Stimulated activated naive CD8-positive, alpha-beta T cell treated with anti-CD3 and anti-CD28 coated beads, Interleukin-15, amount 100 ng/mL, for 72 hours (primary cell): ENCODE data around the gene TSPAN15.

Source experiments
- ATAC-seq: fragments of 150-1000 bp; cut with Tn5 transposase; 2 replicates; pipeline ENCODE4 v1.10.0; 2021; ENCODE audit warnings: mild to moderate bottlenecking, moderate library complexity
- DNase-seq, 2 donors: peaks; one replicate each; pipeline ENCODE4 v3.0.0; 2021 to 2022
- H3K27ac Mint-ChIP-seq, 2 donors: one replicate each; pipeline ENCODE4 v1.8.0; 2022; ENCODE audit warnings: mild to moderate bottlenecking in 2 of 2, mixed read lengths in 2 of 2, moderate library complexity in 2 of 2
- H3K27me3 Mint-ChIP-seq: one replicate; pipeline ENCODE4 v1.8.0; 2022; ENCODE audit warnings: mixed read lengths
- H3K4me1 Mint-ChIP-seq: one replicate; pipeline ENCODE4 v1.8.0; 2022; ENCODE audit warnings: mild to moderate bottlenecking, mixed read lengths
- H3K4me3 Mint-ChIP-seq, 2 donors: one replicate each; pipeline ENCODE4 v1.8.0; 2022; ENCODE audit warnings: mild to moderate bottlenecking in 2 of 2, mixed read lengths in 2 of 2, moderate library complexity in 1 of 2
- H3K9me3 Mint-ChIP-seq, 2 donors: one replicate each; pipeline ENCODE4 v1.8.0; 2022; ENCODE audit warnings: mixed read lengths in 2 of 2

The TSPAN15 gene

DNA sequence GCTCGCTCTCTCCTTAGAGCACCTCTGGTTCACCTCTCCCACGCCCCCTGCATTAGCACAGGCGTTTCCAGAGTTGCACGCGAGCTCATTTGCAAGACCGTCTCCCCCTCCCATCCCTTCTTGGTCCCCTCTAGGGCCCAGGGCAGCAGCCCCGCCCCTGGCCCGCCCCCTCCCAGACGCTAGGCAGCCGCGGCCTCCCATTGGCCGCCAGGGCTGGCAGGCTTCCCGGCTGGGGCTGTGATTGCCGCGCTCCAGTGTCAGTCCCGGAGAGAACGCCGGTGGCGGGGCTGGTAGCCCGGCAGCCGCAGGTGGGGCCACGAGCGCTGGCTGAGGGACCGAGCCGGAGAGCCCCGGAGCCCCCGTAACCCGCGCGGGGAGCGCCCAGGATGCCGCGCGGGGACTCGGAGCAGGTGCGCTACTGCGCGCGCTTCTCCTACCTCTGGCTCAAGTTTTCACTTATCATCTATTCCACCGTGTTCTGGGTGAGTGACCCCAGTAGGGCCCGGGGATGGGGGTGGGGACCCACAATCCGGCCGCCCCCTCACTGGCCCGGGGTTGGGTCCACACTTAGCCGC is at the start of gene TSPAN15:
Gene TSPAN15 (plus strand): TSS at position 257 of the 575 bp plus-strand sequence. CDS start 130 bp downstream, at position 387.
- Mint-ChIP-seq H3K4me1 (peaks cover 29% of the 10 kb centered on the region), H3K9me3 (no peaks in the 10 kb centered on the region), H3K27me3 (peaks cover 27% of the 10 kb centered on the region), H3K27ac (no peak within 1 kb of the TSS), H3K4me3 (peak within 1 kb of the TSS; percentile 82 to 96)
- DNase-seq (peak; percentile 72 to 75), ATAC-seq (peak; percentile 92)

- H3K9me3 Mint-ChIP-seq: no peaks in the 10 kb centered on the region
- no peak for ATAC-seq
- H3K27me3 Mint-ChIP-seq: no peaks in the 10 kb centered on the region
- no peak overlapping the region for H3K27ac Mint-ChIP-seq
- DNase-seq: no peak
- no peak overlapping the region for H3K4me3 Mint-ChIP-seq
- H3K4me1 Mint-ChIP-seq: peaks cover 14% of the 10 kb centered on the region
Measured at GRCh38 chr10:69402386-69402785, 48.9 kb upstream of the TSPAN15 start.

- no peak for DNase-seq
- Mint-ChIP-seq H3K4me1 (peaks cover 21% of the 10 kb centered on the region), H3K27ac (no peak overlapping the region), H3K9me3 (no peaks in the 10 kb centered on the region), H3K27me3 (no peaks in the 10 kb centered on the region), H3K4me3 (no peak overlapping the region)
- ATAC-seq: no peak
Measured at GRCh38 chr10:69403066-69403465, 48.2 kb upstream of the TSPAN15 start.

DNA sequence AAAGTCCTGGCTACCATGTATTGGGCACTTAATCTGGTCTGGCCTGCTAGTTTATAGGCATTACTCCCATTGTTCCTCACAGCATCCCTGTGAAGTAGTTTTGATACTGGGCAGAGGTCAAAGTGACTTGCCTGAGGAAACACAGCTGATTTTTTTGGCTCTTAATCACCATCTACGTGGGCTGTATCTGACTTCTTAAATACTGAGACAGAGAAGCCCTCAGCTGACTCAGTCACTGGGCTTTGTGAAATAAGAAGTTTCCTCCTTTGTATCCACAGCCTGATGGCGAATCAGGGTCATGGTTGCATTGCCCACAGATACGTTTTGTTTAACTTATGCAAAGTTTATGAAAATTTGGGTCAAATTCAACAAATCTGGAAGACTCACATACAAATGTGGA is 47.7 kb upstream of the TSPAN15 start:
- H3K4me1 Mint-ChIP-seq: peaks cover 25% of the 10 kb centered on the region
- DNase-seq (no peak), ATAC-seq (no peak)
- no peak overlapping the region for H3K4me3 Mint-ChIP-seq
- H3K9me3 Mint-ChIP-seq: no peaks in the 10 kb centered on the region
- no peaks in the 10 kb centered on the region for H3K27me3 Mint-ChIP-seq
- H3K27ac Mint-ChIP-seq: no peak overlapping the region

DNA sequence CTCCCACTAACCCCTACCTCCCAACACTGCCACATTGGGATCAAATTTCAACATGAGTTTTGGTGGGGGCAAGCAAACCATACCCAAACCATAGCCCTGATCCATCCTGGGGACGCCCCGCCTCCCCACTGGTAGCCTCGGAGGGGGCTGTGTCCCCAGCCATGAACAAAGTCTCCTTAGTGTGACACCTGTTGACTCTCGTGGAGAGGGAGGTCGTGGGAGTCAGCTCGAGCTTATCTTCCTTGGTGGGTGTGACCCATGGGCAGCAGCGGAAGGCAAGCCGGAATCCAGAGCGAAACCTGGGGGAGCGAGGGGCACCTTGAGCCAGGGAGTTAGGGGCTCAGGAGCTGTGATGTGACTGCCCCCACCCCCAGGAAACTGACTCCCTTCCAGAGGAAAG is 46.5 kb upstream of the TSPAN15 start:
- Mint-ChIP-seq H3K4me3 (no peak overlapping the region), H3K4me1 (peaks cover 27% of the 10 kb centered on the region), H3K27me3 (no peaks in the 10 kb centered on the region), H3K9me3 (no peaks in the 10 kb centered on the region), H3K27ac (no peak overlapping the region)
- ATAC-seq (no peak), DNase-seq (no peak)

GRCh38 chr10:69405221-69405620 is 46.0 kb upstream of the TSPAN15 start:
- ATAC-seq (no peak), DNase-seq (no peak)
- Mint-ChIP-seq H3K27me3 (no peaks in the 10 kb centered on the region), H3K4me1 (peaks cover 27% of the 10 kb centered on the region), H3K9me3 (no peaks in the 10 kb centered on the region), H3K27ac (no peak overlapping the region), H3K4me3 (no peak overlapping the region)

DNA sequence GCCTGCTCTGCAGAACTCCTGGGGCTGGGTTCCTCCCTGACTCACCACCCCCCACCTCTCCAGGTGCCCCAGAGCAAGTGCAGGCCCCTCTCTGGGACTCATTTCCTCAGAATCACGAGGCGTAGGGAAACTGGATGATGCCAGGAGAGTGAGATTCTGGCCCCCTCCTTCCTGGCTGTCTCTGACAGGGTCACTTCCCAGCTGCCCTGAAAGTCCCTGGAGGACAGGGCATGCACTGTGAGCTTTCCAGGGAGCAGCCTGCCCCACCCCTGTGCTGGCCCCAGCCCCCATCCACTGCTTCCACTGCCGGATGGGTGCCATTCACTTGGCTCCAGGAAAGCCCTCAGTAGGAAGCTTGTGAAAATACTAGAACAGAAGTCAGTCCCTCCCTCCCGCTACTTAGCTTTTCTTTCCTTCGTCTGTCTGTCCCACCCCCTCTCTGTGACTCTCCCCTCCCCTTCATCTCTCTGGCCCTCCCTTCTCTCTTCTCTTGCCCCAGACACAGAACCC is 44.9 kb upstream of the TSPAN15 start:
- ATAC-seq (no peak), DNase-seq (no peak)
- no peaks in the 10 kb centered on the region for H3K27me3 Mint-ChIP-seq
- peak overlapping the region in 1 of 2 donors; percentile 84 for H3K27ac Mint-ChIP-seq
- H3K4me3 Mint-ChIP-seq: no peak overlapping the region
- no peaks in the 10 kb centered on the region for H3K9me3 Mint-ChIP-seq
- H3K4me1 Mint-ChIP-seq: peaks cover 27% of the 10 kb centered on the region

GRCh38 chr10:69406816-69407580 is 44.3 kb upstream of the TSPAN15 start:
- Mint-ChIP-seq H3K9me3 (no peaks in the 10 kb centered on the region), H3K4me1 (peaks cover 27% of the 10 kb centered on the region), H3K27me3 (no peaks in the 10 kb centered on the region), H3K27ac (peak overlapping the region in 1 of 2 donors; percentile 84), H3K4me3 (no peak overlapping the region)
- DNase-seq (no peak), ATAC-seq (no peak)

DNA sequence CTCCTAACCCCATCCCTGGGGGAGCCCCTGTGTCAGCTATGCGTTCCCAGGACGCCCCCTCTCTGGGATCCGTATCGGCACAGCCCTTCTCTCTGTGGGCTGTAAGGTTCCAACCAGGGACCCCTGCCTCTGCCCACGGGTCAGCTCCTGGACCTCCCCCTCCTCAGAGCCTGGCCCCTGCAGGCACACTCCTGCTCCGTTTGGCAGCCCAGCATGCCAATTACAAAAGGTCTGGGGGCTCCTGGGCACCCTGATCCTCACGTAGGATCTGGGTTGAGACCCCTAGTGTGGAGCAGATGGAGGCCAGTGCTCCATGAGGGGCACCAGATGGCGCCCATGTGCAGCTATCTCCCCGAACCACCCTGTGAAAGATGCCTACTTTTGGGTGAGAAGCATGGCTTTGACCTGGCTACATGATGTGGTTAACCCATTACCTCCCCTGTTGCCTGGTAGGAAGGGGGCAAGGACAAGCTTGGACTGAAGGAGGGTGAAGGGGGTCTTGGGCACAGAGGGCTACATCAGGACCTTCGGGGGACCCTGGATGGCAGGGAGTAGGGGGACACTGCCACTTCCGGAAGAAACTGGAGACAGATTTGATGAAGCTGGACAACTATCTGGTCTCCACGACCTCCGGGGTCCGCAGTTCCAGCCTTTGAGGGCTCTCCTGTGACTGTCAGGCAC is 43.5 kb upstream of the TSPAN15 start:
- Mint-ChIP-seq H3K4me3 (peak overlapping the region; percentile 72 to 86), H3K27ac (peak overlapping the region in 1 of 2 donors; percentile 71), H3K27me3 (no peaks in the 10 kb centered on the region), H3K4me1 (peaks cover 27% of the 10 kb centered on the region), H3K9me3 (no peaks in the 10 kb centered on the region)
- ATAC-seq (no peak), DNase-seq (peak; percentile 35 to 39)

DNA sequence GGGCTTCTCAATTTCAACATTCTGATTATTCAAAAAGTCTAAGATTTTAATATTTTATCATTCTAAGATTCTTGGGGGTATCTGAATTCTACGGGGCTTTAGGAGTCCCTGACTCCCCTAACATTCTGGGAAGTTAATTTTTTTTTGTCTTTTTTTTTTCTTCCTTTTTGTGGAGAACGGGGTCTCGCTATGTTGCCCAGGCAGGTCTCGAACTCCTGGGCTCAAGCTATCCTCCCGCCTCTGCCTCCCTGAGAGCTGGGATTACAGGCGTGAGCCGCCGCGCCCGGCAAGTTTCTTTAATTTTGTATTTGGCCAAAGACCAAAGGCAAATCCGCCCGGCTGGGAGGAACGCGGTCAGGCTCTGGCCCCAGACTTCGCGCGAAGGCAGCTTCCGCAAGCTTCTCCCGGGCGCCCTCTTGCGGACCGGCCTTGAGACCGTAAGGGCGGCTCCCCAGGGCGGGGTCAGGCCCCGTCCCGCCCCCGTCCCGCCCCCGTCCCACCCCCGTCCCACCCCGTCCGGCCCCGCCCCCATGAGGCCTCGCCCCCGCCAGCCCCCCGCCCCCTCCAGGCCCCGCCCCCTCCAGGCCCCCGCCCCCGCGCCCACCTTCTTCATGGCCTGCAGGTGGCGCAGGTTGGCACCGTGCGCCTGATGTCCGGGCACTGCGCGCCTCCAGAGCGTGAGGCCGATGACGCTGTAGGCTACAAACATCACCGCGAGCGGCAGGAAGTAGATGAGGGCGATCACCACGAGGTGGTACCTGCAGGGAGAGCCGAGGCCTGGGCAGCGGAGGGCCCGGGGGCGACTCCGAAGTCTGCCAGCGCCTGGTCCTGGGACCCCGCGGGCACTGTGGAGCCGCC is 42.7 kb upstream of the TSPAN15 start:
- H3K4me3 Mint-ChIP-seq: peak overlapping the region; percentile 82 to 86
- peak overlapping the region; percentile 81 to 92 for H3K27ac Mint-ChIP-seq

GRCh38 chr10:69409176-69409495 is 42.1 kb upstream of the TSPAN15 start:
- ATAC-seq (no peak), DNase-seq (no peak)
- Mint-ChIP-seq H3K4me1 (peaks cover 34% of the 10 kb centered on the region), H3K4me3 (peak overlapping the region; percentile 46 to 64), H3K9me3 (no peaks in the 10 kb centered on the region), H3K27me3 (no peaks in the 10 kb centered on the region), H3K27ac (peak overlapping the region; percentile 54 to 81)

More for the DNA sequence above, 42.7 kb upstream of the TSPAN15 start:
- Mint-ChIP-seq H3K4me1 (peaks cover 34% of the 10 kb centered on the region), H3K27me3 (no peaks in the 10 kb centered on the region), H3K9me3 (no peaks in the 10 kb centered on the region)
- peak; percentile 97 for ATAC-seq
- peak; percentile 90 to 94 for DNase-seq

- ATAC-seq (no peak), DNase-seq (no peak)
- H3K4me1 Mint-ChIP-seq: peaks cover 34% of the 10 kb centered on the region
- no peak overlapping the region for H3K4me3 Mint-ChIP-seq
- H3K27ac Mint-ChIP-seq: no peak overlapping the region
- no peaks in the 10 kb centered on the region for H3K27me3 Mint-ChIP-seq
- H3K9me3 Mint-ChIP-seq: no peaks in the 10 kb centered on the region
Measured at GRCh38 chr10:69409968-69410367, 41.3 kb upstream of the TSPAN15 start.

DNA sequence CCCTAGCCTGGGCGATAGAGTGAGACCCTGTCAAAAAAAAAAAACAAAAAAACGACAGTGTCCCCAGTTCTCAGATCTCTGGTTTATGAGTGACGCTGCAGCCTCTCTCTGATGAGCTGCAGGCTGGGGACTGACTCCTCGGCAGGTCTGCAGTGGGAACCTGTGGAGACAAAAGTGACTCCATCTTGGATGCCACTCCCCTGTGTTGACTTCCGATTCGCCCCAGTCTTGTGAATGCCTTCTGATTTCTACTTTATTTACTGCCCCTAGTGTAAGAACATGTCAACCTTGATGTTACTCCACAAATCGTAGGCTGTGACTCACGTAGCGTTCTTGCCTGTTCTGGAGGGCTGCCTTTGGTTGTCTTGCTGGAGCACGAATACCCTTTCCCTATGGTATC is 40.8 kb upstream of the TSPAN15 start:
- Mint-ChIP-seq H3K27me3 (no peaks in the 10 kb centered on the region), H3K27ac (no peak overlapping the region), H3K4me1 (peaks cover 32% of the 10 kb centered on the region), H3K9me3 (no peaks in the 10 kb centered on the region), H3K4me3 (no peak overlapping the region)
- DNase-seq (no peak), ATAC-seq (no peak)

GRCh38 chr10:69411476-69411875 is 39.8 kb upstream of the TSPAN15 start:
- Mint-ChIP-seq H3K27me3 (no peaks in the 10 kb centered on the region), H3K9me3 (no peaks in the 10 kb centered on the region), H3K27ac (no peak overlapping the region), H3K4me3 (no peak overlapping the region), H3K4me1 (peaks cover 22% of the 10 kb centered on the region)
- no peak for DNase-seq
- no peak for ATAC-seq

GRCh38 chr10:69412232-69412790 is 39.0 kb upstream of the TSPAN15 start:
- no peaks in the 10 kb centered on the region for H3K27me3 Mint-ChIP-seq
- no peak for ATAC-seq
- no peak for DNase-seq
- peaks cover 20% of the 10 kb centered on the region for H3K4me1 Mint-ChIP-seq
- H3K9me3 Mint-ChIP-seq: no peaks in the 10 kb centered on the region
- no peak overlapping the region for H3K27ac Mint-ChIP-seq
- no peak overlapping the region for H3K4me3 Mint-ChIP-seq
